ENCODE data around the gene MARCHF2.

Gene MARCHF2

GRCh38 chr19:8455018-8455417 lies 41.9 kb downstream of the MARCHF2 start:
- no peak for DNase-seq

DNA sequence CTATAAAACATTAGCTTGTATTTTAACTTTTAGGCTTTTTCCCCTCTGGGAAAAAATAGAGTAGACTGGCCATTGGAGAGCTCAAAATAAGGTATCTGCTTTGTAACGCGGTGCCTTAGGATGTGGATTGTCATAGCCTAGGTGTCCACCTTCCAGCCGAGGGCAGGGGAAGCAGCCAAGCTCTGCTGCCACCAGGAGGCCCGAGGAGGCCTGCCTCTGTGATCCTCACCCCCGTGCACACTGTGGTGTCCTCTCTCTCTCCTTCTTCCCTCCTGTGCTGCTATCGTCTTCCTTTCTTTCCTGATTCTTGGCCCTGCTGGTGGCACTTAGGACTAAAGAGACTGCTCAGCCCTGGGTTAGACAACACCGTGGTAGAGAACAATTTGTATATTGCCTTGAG lies 43.0 kb downstream of the MARCHF2 start:
- DNase-seq = no peak

DNA sequence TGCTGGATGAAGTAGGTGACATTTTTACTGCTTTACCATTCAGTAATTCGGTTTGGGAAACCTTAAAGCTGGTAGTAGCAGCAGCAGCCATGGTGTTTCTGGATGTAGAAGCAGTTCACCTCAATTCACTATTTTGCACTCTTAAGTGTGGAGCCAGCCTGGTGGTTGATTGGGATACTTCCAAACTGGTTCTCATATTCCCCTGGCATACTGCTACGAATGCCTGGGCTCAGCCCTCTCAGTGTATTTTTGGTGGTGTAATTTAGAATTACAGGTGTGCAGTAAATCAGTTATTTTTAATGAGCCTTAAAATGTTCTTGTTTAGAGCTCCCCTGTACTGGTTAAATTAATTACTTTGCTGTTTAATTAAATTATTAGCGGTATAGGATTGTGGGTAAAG lies 44.1 kb downstream of the MARCHF2 start:
- no peak for DNase-seq

- DNase-seq = no peak
These were observed 44.7 kb downstream of the MARCHF2 start for GRCh38 chr19:8457827-8458226.

DNA sequence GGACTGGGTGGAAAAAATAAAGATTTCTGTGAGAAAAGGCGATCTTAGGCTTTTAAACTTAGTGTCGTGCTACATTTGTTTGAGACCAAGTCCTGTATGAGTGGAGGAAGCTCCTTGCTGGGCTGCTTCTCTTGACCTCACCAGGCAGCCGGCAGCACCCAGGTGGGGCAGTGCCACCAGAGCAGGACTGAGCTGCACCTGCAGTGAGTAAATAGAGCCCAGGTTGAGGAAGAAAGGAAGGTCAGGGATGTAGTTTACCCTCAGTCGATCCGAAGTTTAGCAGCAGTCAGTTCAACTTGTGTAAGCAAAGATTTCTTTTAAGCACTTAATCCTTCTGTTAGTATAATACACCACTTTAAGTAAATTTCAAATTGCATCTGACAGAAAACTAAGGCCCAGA lies 45.3 kb downstream of the MARCHF2 start:
- DNase-seq = no peak

GRCh38 chr19:8459095-8459494 lies 46.0 kb downstream of the MARCHF2 start:
- no peak for DNase-seq

- DNase-seq = no peak
These were observed 46.6 kb downstream of the MARCHF2 start for GRCh38 chr19:8459520-8460270.

DNA sequence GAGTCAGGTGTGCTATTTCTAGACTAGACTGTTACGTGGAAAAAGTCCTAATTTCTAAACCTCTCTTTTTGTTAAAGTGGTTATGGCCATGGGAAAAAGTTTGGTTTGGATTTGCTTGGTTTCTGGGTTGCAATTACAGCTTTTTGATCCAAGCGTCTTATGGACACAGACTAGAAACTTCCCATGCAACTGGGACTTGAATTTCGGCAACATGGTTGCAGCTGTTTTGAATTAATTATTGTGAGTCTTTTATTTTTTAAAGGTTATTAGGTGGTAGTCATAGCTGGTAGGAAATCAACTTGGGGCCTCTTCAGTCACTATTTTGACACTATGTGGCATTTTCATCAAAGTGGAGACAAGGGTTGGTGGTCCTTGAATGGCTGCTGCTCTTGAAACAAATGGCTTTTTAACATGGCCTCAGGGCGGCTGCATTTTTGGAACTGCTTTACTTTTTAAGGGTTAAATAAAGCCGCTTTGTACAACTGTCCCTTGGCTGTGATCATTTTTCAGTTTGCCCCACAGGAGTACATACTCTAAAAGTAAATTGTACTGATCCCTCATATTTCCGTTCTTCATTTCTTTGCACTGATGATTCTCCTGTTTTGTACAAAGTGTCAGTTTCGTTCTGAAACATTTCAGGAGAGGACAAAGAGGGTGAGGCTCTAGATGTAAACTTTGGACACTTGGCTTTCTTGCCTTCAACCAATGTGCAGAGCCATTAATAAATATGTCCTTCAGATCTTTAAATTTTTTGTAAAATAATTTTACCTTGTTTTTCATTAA lies 47.6 kb downstream of the MARCHF2 start:
- no peak for DNase-seq

GRCh38 chr19:8461376-8461775 lies 48.3 kb downstream of the MARCHF2 start:
- DNase-seq = no peak

DNA sequence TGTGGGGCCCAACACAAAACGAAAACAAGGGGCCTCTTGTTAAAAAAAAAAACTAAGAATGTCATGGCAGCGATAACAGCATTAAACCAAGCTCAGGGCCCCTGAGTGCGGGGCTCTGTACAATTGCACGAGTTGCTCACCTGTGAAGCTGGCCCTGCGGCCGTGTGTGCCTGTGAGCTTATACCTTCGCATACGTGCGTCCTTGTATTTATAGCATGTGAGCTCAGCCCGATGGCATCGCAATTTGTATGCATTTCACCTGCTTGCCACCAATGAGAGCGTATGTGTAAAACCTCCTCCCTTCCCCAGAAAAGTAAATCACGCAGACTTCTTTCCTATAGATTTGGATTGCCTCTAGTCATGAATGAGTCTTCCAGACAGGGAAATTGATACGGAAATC lies 48.8 kb downstream of the MARCHF2 start:
- DNase-seq = no peak

DNA sequence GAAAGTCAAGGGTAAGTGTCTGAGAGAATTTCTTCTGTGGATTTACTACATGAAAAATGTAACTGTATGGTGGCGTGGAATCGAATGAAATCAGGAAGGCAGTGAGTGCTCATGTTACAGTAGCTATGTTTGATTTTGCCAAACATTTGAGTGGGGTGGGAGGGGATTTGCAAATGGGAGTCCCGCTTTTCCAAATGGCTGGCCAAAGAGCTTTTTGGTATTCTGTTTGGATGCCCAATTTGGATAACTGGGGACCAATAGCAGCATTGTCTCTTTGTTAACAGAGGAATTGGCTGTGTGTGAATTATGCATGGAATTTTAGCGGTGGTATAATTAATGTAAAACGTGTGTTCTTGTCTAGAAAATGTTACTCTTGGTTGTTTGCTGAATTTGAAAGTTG lies 49.5 kb downstream of the MARCHF2 start:
- no peak for DNase-seq

- DNase-seq = no peak
These were observed 50.3 kb downstream of the MARCHF2 start for GRCh38 chr19:8463365-8463764.

DNA sequence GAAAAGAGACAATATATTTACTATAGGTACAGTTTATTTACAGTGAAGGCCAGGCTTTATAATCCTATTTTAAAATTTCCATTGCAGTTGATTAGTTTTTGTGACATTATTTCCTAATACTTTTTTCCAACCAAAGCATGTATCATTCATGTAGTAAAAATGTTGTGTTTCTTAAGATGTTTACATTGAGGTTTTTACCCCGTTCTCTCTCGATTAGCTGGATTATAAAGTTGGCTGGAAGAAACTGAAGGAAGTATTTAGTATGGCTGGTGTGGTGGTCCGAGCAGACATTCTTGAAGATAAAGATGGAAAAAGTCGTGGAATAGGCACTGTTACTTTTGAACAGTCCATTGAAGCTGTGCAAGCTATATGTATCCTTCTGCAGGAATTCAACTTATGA lies 52.9 kb downstream of the MARCHF2 start:
- DNase-seq = no peak

- DNase-seq = no peak
These were observed 55.0 kb downstream of the MARCHF2 start for GRCh38 chr19:8468124-8468523.

DNA sequence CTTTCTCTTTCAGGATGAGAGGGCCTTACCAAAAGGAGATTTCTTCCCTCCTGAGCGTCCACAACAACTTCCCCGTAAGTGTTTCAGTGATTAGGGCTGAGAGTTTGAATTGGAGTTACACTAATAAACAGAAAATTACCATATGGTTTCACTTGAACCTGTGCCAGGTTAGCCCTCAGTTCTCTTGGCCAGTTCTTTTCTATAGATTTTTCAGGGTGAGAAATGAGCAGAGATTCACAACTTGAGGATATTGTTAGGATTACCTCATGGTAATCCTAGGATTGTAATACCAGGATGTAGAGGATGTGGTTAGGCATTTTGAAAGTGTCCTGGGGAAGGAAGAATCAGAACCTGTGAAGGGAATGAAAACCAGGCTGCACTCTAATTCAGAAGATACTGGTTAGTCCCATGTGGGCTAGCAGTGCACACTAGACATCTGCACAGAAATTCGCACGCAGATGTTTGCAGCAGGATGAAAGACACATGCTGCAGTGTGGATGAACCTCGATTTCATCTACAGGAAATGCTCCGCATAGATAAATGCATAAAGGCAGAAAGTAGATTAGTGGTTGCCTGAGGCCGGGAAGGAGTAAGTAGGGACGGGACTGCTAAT lies 55.8 kb downstream of the MARCHF2 start:
- no peak for DNase-seq

GRCh38 chr19:8469613-8470368 lies 56.7 kb downstream of the MARCHF2 start:
- DNase-seq = no peak

GRCh38 chr19:8473648-8474476 lies 60.8 kb downstream of the MARCHF2 start:
- no peak for DNase-seq

GRCh38 chr19:8475005-8475404 lies 61.9 kb downstream of the MARCHF2 start:
- no peak for DNase-seq

- DNase-seq = no peak
These were observed 63.4 kb downstream of the MARCHF2 start for GRCh38 chr19:8476524-8476923.

DNA sequence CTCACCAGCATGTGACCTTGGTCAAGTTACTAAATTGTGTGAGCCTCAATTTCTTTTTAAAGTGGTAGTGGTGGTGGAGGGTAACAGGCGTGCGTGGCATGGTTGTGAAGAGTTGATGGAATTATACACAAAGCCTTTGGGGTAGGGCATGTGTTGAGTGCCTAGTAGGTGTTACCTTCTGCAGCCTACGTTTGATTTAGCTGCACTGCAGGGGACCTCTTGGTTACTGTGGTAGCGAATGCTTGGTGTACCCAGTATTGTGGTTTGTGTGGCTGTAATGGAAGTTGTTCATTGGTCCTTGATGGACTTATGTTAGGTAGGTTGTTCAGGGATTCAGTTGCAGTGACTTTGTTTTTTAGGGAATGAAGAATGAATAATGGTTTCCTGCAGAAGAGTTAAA lies 64.8 kb downstream of the MARCHF2 start:
- no peak for DNase-seq

DNA sequence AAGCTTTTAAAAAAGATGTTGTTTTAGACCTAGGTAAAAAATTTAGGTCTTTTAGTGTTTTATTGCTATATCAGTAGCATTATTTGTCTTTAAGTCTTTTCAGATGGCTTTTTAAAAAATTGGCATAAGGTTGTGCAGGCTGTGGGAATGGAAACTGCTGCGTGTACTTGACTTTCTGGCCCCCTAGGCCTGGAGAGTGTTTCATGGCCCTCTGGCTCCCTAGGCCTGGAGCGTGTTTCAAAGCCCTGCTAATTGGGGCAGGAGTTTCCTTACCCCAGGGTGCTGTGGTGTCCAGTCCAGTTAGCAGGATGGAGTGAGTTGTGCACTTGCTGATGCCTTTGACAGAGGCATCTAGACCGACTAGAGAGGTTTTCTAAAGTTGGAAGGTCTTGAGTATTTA lies 65.5 kb downstream of the MARCHF2 start:
- no peak for DNase-seq

DNA sequence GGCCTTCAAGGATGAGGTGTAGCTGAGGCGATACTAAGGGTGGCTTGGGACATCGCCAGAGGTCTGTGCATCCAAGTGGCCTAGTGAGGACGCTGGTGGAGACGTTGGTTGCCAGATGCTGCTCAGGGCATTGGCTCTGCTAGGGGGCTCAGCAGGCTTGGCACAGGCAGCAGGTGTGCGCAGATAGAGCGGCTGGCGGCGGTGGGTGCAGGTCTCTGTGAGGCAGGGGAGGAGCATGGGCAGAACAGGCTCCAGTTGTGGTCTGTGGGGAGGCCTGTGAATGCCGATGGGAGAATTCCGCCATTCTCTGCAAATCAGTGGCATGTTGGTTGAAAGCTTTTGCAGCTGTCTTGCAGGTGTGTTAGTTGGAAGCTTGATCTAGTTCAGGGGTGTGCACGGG lies 68.1 kb downstream of the MARCHF2 start:
- DNase-seq = no peak

Data from DMS 273 treated with DMSO at 0.1 percent for 48 hours (cell line).